Measurements from ENCODE around the gene JADE1. TPM values are rescaled to one million over a fixed set of nuclear protein-coding genes. Genes with fewer than 3 reads are reported as not detected.

The JADE1 gene
- total RNA-seq, 1 experiment from 2014 or later = 192 TPM

- Mint-ChIP-seq H3K36me3 (ENCODE audit: insufficient read depth in 1 of 3, low read depth in 3 of 3) (peaks cover 0 to 39% (median 29%) of the 10 kb centered on the region in 3 experiments; a peak in 6 of 7 replicates), H3K9me3 (no peaks in the 10 kb centered on the region), H3K27ac (peak overlapping the region in 2 of 3 experiments; percentile 23 to 39; a peak in 3 of 7 replicates), H3K4me1 (peaks cover 87 to 89% of the 10 kb centered on the region in 2 experiments), H3K27me3 (ENCODE audit: low read depth) (no peaks in the 10 kb centered on the region), H3K4me3 (peak overlapping the region in 1 of 2 experiments; percentile 21; a peak in 1 of 5 replicates)
- no peak for TF ChIP-seq CTCF (conservative IDR thresholded peaks at IDR 0.05)
- Histone ChIP-seq H3K9ac (ENCODE audit: extremely low read depth, insufficient read length, low read length) (no peak overlapping the region), H4K20me1 (ENCODE audit: control insufficient read depth, insufficient read depth, insufficient read length) (no peaks in the 10 kb centered on the region), H3K27ac (ENCODE audit: insufficient read length, low read depth, low read length) (no peak overlapping the region), H2BK120ac (ENCODE audit: low read depth, low read length, poor library complexity, severe bottlenecking) (no peak overlapping the region), H4K8ac (replicated peaks; ENCODE audit: insufficient read length, low read depth, low read length) (no peak overlapping the region), H3K56ac (ENCODE audit: insufficient read length, low read depth, low read length) (no peak overlapping the region), H3K18ac (ENCODE audit: insufficient read length, low read depth, low read length) (no peak overlapping the region), H3K23ac (ENCODE audit: insufficient read length, low read depth, low read length) (no peak overlapping the region), H2AFZ (ENCODE audit: low read length) (no peak overlapping the region), H3K79me1 (ENCODE audit: insufficient read depth, low read depth, low read length, poor library complexity, severe bottlenecking) (no peaks in the 10 kb centered on the region), H3K4ac (ENCODE audit: low read depth, low read length) (no peak overlapping the region), H4K5ac (ENCODE audit: insufficient read length, low read depth, low read length) (no peak overlapping the region), H2BK12ac (ENCODE audit: insufficient read length, low read depth, low read length) (no peak overlapping the region), H2AK5ac (ENCODE audit: insufficient read length, low read length) (no peak overlapping the region), H4K91ac (ENCODE audit: insufficient read length, low read depth, low read length) (no peak overlapping the region), H2BK15ac (ENCODE audit: low read depth, low read length) (no peak overlapping the region), H3K23me2 (ENCODE audit: insufficient read length, low read depth, low read length, poor library complexity, severe bottlenecking) (no peaks in the 10 kb centered on the region), H3K4me1 (ENCODE audit: insufficient read depth, low read length) (peaks cover 19% of the 10 kb centered on the region), H3K14ac (ENCODE audit: insufficient read depth, low read length) (no peak overlapping the region), H3T11ph (ENCODE audit: low read length) (no peak overlapping the region), H3K27me3 (ENCODE audit: insufficient read depth, low read length) (no peaks in the 10 kb centered on the region), H2BK5ac (ENCODE audit: insufficient read length, low read length) (no peak overlapping the region), H3K9me3 (ENCODE audit: control insufficient read depth, low read depth, low read length) (no peaks in the 10 kb centered on the region), H3K4me2 (ENCODE audit: insufficient read depth, insufficient read length, low read length) (no peak overlapping the region), H2BK20ac (ENCODE audit: low read depth, low read length, poor library complexity, severe bottlenecking) (no peak overlapping the region), H3K79me2 (ENCODE audit: insufficient read depth, low read length) (peaks cover 84% of the 10 kb centered on the region)
- WGBS (ENCODE audit: extremely low coverage, insufficient read length, low lambda C conversion rate) = no CpG with 5 or more reads among the region's 7 CpGs
- DNase-seq = no peak
These were observed 15.7 kb downstream of the JADE1 start for GRCh38 chr4:128825226-128825625.

Measured in H9 (cell line).